NCI-H774 (cell line): Measurements from ENCODE around the gene PADI3.

ENCODE experiments used
- DNase-seq: peaks from one replicate; lab custom pipeline; 2025; lab: John Stamatoyannopoulos, UW

PADI3 gene

GRCh38 chr1:17243274-17243673 is 5.6 kb upstream of the PADI3 start:
- DNase-seq: no peak

- DNase-seq: no peak
These were observed 3.8 kb upstream of the PADI3 start for GRCh38 chr1:17244821-17245740.

DNA sequence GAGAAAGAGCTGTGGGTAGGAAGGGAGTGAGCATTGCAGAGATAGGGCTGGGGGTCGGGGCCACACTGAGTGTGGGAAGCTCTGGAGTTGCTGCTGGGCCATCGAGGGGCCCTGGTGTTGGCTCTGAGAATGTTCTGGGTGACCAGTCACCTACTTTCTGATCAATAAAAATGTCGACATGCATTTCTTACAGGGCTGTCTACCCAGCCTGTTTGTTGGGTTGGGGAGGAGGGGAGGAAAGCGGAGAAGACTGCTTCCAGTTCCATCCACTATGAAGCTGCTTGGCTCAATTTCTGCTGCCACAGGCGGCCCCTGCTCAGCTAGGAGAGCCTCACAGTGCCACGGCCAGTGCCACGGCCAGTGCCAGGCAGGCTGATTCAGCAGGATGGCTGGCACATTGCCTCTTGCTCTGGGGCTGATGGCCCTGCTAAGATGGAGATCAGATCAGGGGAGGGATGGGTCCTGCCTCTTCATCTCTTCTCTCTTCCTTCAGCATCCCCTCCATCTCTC is 3.0 kb upstream of the PADI3 start:
- DNase-seq: no peak

- no peak for DNase-seq
These were observed 1.9 kb upstream of the PADI3 start for GRCh38 chr1:17246971-17247370.

GRCh38 chr1:17250601-17251000 is 1.7 kb downstream of the PADI3 start:
- DNase-seq: no peak

- DNase-seq: no peak
These were observed 2.3 kb downstream of the PADI3 start for GRCh38 chr1:17251246-17251645.

DNA sequence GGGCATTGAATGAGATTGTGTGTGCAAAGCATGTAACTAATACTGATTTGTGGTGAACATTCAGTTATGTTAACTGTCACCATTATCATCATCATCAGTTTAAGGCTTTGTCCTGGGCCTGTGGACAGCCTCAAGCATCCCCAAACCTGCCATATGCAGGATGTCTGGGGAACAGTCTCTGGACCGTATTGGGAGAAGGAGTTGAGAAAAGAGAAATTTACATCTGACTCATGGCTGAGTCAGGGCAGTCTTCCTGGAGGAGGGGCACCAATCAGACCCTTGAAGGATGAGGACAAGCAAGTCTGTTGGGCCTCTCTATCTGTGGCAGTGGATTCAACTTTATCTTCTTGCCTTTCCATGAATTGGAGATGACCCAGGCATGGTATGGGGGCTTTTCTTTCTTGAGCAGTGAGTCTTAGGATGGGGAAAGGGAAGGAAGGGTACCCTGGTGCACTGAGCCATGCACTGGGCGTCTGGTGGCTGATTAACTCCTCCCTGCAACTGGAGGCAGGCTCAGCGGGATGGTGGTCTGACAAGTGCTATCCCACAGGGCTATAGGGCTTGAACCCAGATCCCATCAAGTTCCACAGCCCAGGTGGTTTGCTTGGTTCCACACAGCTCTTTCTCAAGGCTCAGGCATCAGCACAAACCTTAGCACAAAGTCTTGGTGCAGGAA is 2.9 kb downstream of the PADI3 start:
- no peak for DNase-seq

DNA sequence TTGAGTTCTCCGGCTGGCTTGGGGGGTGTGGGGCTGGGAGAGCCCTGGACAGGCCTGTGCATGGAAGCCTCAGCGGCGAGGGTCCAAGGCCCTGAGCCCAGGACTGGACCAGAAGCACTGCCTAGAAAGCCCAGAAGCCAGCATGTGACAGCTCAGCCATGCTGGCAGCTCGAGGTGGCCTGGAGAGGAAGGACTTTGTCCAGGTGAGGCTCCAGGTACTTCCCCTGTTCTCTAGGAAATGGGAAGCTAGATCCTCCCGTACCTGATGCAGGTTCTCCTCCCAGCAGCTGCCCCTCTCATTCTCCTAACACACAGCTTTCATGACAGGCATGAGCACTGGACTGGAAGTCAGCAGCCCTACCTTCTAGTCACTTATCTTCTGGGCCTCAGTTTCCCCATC is 6.4 kb downstream of the PADI3 start:
- DNase-seq: no peak

DNA sequence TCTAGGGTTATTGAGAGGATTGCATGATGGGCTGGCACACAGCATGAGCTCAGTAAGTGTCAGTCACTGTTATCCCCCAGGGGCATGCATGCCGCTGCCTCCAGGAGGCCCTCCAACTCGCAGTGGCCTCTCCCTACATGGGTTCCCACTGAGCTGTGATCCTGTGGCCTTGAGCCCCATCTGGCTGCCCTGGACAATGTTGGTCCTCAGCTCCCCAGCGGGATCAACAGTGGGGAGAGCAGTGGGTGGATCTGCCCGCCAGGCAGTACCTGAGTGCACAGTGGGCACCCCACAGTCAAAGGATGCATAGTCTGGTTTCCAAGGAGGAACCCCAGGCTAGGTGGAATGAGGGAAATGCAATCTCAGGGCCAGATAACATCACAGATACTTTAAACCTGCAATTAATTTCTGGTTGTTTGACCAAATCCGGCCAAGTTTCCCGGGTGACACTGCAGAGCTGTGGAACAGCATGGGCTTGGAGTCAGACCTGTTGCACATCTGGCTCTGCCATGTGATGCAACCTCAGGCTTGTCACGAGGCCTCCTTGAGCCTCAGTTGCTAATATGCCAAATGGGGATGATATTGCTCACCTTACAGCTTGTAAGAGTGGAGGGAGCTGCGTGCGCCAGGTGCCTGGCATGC is 9.3 kb downstream of the PADI3 start:
- no peak for DNase-seq

DNA sequence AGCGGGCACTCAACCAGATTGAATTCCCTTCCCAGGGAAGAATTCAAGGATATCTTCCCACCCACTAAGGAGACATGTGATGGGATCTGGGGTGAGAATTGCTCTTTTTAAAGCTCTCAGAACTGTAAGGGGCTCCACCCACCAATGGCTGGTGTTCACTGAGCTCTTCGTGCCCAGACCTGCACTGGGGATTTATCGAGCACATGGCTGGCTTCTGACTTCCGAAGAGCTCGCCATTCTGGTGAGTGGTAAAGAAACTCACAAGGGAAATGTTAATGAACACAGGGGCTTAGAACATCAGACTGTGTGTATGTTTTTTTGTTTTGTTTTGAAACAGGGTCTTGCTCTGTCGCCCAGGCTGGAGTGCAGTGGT is 9.8 kb downstream of the PADI3 start:
- no peak for DNase-seq

DNA sequence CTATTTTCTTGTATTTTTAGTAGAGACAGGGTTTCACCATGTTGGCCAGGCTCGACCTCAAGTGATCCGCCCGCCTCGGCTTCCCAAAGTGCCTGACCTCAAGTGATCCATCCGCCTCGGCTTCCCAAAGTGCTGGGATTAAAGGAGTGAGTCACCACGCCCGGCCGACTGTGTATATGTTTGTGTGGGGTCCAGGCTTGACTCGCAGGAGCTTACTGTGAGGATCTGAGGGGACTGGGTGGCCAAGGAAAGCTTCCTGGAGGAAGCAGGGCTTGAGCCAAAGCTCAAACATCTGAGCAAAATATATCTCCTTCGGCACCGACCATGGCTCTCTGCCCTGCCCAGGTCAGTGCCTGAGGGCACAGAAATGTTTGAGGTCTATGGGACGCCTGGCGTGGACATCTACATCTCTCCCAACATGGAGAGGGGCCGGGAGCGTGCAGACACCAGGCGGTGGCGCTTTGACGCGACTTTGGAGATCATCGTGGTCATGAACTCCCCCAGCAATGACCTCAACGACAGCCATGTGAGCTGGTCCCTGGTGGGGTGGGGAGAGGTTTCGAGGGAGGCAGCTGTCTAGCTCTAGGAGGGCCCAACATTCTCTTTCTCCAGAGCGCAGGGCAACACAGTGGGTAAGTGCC is 10.5 kb downstream of the PADI3 start:
- no peak for DNase-seq

GRCh38 chr1:17260264-17260663 is 11.4 kb downstream of the PADI3 start:
- no peak for DNase-seq

GRCh38 chr1:17260738-17261137 is 11.8 kb downstream of the PADI3 start:
- no peak for DNase-seq

DNA sequence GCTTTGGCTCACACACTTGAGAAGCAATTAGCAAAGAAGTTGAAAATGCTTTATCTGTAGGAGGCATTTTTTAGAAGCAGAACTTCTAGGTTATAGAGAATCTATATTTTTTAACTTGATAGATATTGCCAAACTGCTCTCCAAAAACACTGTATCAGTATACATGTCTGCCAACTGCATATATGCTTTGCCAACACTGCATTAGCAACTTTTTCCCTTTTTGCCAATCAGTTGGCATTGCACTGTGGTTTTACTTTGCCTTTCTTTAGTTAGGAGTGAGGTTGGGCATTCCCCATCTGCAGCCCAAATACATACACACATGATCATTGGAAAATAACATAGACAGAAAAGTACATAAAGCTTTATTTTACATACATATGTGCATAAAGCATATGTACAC is 15.0 kb downstream of the PADI3 start:
- DNase-seq: no peak

DNA sequence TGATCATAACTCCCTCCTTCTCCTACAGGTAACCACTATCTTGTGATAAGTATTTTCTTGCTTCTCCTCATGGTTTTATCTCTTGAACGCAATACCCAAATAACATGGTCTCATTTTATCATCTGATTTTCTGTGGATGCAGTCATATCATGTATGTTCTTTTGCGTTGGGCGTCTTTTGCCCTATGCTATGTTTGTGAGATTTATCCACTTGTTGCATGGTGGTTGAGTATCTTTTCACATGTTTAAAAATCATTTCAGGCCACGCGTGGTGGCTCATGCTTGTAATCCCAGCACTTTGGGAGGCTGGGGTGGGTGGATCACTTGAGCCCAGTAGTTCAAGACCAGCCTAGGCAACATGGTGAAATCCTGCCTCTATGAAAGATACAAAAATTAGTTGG is 15.6 kb downstream of the PADI3 start:
- no peak for DNase-seq

GRCh38 chr1:17265162-17265561 is 16.3 kb downstream of the PADI3 start:
- DNase-seq: no peak

DNA sequence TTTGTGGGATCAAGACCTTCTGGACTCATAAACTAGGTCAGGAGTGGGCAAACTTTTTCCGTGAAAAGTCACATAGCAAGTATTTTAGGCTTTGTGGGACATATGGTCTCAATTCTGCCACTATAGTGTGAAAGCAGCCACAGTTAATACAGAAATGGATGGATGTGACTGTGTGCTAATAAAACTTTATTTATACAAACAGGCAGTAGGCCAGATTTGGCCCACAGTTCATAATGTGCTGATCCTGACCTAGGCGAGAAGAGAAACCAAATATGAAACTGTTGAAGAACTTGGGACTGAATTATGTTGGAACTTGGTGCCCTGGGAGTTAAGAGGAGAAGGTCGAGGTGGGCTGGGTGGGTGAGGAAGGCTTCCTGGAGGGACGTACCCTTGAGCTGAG is 17.1 kb downstream of the PADI3 start:
- no peak for DNase-seq

- no peak for DNase-seq
These were observed 22.2 kb downstream of the PADI3 start for GRCh38 chr1:17270891-17271765.

DNA sequence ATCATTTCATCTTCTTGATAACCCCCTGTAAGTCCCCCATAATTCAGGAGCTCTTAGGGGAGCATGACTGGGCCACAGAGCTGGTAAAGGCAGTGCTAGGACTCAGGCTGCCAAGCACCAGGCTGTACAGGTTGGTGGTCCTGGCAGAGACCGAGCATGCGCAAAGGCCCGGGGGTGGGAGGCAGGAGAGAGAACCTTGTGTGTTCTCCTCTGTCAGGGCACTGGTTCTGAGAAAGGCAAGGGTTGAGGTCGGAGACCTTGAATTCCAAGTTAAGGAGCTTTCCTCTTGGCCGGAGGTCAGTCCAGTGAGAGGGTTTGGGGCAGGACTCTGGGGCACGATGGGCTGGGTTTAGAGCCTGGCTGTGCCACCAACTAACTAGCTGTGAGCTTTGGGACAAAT is 23.2 kb downstream of the PADI3 start:
- DNase-seq: no peak

DNA sequence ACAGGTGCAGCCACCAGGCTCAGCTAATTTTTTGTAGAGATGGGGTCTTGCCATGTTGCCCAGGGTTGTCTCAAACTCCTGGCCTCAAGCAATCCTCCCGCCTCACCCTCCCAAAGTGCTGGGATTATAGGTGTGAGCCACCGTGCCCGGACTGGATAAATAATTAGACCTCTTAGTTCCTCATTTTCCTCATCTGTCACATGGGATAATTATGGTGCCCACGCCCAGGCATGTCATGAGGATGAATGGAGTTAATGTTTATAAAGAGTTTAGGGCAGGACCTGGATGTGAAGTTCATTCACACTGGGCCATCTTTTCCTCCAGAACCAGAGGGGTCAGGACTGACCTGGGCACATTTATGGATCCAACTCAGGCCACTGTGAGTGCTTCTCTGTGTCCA is 23.7 kb downstream of the PADI3 start:
- no peak for DNase-seq

DNA sequence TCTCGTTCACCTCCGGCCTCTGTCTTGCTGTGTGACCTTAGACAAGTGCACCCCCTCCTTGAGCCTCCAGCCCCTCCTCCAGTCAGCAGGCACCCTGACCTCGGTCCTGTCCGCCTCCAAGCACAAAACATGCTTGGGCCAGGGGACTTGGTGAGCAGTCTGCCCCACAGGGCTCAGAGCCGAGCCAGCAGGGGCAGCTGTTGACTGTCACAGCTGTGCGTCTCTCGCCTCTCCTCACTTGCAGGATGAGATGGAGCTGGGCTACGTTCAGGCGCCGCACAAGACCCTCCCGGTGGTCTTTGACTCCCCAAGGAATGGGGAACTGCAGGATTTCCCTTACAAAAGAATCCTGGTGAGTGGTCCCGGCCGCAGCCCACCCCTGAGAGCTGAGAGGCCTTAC is 24.2 kb downstream of the PADI3 start:
- no peak for DNase-seq
